K562 (cell line): ENCODE measurements around the gene RARRES1. TPM values are rescaled to one million over a fixed set of nuclear protein-coding genes. Genes with fewer than 3 reads are reported as not detected.

Experiments used
- MTF1 ChIP-seq: fragments of 250-450 bp; sonication (Bioruptor Pico); IDR thresholded peaks from 2 replicates; pipeline ENCODE4 v1.9.0; 2021; ENCODE audit warnings: moderate library complexity, mild to moderate bottlenecking, inconsistent platforms, borderline replicate concordance
- PRPF4 ChIP-seq: fragments of 200-400 bp; formaldehyde crosslinking; IDR thresholded peaks from one replicate; pipeline ENCODE4 v1.6.1; 2017; ENCODE audit warnings: low read length, low read depth, mild to moderate bottlenecking; ENCODE audit not compliant: insufficient read depth, poor library complexity, severe bottlenecking
- RBBP5 ChIP-seq: fragments of 200-600 bp; sonication (generic); IDR thresholded peaks from 2 replicates; pipeline ENCODE4 v1.6.1; 2012; ENCODE audit warnings: borderline replicate concordance, mild to moderate bottlenecking, low read length, control low read depth, inconsistent platforms; ENCODE audit not compliant: insufficient read depth, poor library complexity, severe bottlenecking
- TBP ChIP-seq: optimal IDR thresholded peaks from 2 replicates; pipeline ENCODE3; 2011; ENCODE audit warnings: low read depth, low read length, improper control_type of control experiment
- TSHZ1 ChIP-seq: fragments of 250-450 bp; sonication (Bioruptor Pico); IDR thresholded peaks from 2 replicates; pipeline ENCODE4 v1.4.0; 2020; ENCODE audit warnings: mild to moderate bottlenecking, moderate library complexity
- polyA plus RNA-seq, 8 experiments: library from polyadenylated mRNA; depleted of rRNA in 4 of 8; stranded (reverse) in 5 of 8; unstranded in 3 of 8; fragments of >200 nt; fragmentation: Nextera tagmentation in 2 of 8; fragmentation: Illumina TruSeq in 1 of 8; extraction: Ambion mirVana in 2 of 8; extraction: Trizol in 1 of 8; gene quantifications; 2 replicates each; pipeline versions ENCODE4 v1.2.1 to v1.2.3, GENCODE V29; 2011 to 2014; ENCODE audit warnings: inconsistent platforms in 1 of 8, missing spikeins in 1 of 8
- total RNA-seq, 7 experiments: library from RNA; depleted of rRNA in 6 of 7; stranded (reverse); fragments of >200 nt in 6 of 7; fragmentation: Illumina TruSeq in 2 of 7; extraction: Trizol in 2 of 7; gene quantifications; 2 replicates each; pipeline versions ENCODE4 v1.2.1 to v1.2.3, GENCODE V29; 2011 to 2021; ENCODE audit warnings: low replicate concordance in 1 of 7
- TF ChIP-seq, protein P1 (sequence below): fragments of 450-650 bp; IDR thresholded peaks from 2 replicates; pipeline ENCODE4 v1.6.1; 2016; ENCODE audit warnings: mild to moderate bottlenecking
- TF ChIP-seq, protein P2 (sequence below): sonication (generic); formaldehyde crosslinking; IDR thresholded peaks from 2 replicates; pipeline ENCODE4 v1.8.1; 2023; ENCODE audit warnings: mild to moderate bottlenecking, missing genetic modification reagents
- TF ChIP-seq, protein P3 (sequence below): fragments of 250-450 bp; sonication (Bioruptor Pico); IDR thresholded peaks from 2 replicates; pipeline ENCODE4 v1.4.0; 2020; ENCODE audit warnings: mild to moderate bottlenecking, moderate library complexity

RARRES1 gene
- total and polyA plus RNA-seq, 9 of the 15 experiments (the other 6 are each of a cell fraction or from before 2014, with no cell fraction given), result not detected

GRCh38 chr3:158679547-158680000 is 52.7 kb downstream of the RARRES1 start (continued):
- TF ChIP-seq, protein P1, sequence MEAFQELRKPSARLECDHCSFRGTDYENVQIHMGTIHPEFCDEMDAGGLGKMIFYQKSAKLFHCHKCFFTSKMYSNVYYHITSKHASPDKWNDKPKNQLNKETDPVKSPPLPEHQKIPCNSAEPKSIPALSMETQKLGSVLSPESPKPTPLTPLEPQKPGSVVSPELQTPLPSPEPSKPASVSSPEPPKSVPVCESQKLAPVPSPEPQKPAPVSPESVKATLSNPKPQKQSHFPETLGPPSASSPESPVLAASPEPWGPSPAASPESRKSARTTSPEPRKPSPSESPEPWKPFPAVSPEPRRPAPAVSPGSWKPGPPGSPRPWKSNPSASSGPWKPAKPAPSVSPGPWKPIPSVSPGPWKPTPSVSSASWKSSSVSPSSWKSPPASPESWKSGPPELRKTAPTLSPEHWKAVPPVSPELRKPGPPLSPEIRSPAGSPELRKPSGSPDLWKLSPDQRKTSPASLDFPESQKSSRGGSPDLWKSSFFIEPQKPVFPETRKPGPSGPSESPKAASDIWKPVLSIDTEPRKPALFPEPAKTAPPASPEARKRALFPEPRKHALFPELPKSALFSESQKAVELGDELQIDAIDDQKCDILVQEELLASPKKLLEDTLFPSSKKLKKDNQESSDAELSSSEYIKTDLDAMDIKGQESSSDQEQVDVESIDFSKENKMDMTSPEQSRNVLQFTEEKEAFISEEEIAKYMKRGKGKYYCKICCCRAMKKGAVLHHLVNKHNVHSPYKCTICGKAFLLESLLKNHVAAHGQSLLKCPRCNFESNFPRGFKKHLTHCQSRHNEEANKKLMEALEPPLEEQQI, result peak; percentile 87
- no peak for TF ChIP-seq TBP
- TF ChIP-seq RBBP5, result no peak
- no peak for TF ChIP-seq TSHZ1
- TF ChIP-seq PRPF4, result no peak
- TF ChIP-seq, protein P2, sequence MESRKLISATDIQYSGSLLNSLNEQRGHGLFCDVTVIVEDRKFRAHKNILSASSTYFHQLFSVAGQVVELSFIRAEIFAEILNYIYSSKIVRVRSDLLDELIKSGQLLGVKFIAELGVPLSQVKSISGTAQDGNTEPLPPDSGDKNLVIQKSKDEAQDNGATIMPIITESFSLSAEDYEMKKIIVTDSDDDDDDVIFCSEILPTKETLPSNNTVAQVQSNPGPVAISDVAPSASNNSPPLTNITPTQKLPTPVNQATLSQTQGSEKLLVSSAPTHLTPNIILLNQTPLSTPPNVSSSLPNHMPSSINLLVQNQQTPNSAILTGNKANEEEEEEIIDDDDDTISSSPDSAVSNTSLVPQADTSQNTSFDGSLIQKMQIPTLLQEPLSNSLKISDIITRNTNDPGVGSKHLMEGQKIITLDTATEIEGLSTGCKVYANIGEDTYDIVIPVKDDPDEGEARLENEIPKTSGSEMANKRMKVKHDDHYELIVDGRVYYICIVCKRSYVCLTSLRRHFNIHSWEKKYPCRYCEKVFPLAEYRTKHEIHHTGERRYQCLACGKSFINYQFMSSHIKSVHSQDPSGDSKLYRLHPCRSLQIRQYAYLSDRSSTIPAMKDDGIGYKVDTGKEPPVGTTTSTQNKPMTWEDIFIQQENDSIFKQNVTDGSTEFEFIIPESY (CRISPR knock-in tag), result no peak
- TF ChIP-seq, protein P3, sequence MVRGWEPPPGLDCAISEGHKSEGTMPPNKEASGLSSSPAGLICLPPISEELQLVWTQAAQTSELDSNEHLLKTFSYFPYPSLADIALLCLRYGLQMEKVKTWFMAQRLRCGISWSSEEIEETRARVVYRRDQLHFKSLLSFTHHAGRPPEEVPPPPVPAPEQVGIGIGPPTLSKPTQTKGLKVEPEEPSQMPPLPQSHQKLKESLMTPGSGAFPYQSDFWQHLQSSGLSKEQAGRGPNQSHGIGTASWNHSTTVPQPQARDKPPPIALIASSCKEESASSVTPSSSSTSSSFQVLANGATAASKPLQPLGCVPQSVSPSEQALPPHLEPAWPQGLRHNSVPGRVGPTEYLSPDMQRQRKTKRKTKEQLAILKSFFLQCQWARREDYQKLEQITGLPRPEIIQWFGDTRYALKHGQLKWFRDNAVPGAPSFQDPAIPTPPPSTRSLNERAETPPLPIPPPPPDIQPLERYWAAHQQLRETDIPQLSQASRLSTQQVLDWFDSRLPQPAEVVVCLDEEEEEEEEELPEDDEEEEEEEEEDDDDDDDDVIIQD (CRISPR knock-in tag), result no peak
- TF ChIP-seq MTF1 (CRISPR knock-in tag), result no peak
